ENCODE measurements around the gene IPO8. TPM values are rescaled to one million over a fixed set of nuclear protein-coding genes. Genes with fewer than 3 reads are reported as not detected.
"Not testable (repeated sequence)": the region's sequence is repeated elsewhere in the genome, so short reads cannot be mapped to it uniquely, and the experiment has no call there.

Gene IPO8
- total and polyA plus RNA-seq, 12 donors, result 7.3 to 30.7 (median 23.8) TPM

DNA sequence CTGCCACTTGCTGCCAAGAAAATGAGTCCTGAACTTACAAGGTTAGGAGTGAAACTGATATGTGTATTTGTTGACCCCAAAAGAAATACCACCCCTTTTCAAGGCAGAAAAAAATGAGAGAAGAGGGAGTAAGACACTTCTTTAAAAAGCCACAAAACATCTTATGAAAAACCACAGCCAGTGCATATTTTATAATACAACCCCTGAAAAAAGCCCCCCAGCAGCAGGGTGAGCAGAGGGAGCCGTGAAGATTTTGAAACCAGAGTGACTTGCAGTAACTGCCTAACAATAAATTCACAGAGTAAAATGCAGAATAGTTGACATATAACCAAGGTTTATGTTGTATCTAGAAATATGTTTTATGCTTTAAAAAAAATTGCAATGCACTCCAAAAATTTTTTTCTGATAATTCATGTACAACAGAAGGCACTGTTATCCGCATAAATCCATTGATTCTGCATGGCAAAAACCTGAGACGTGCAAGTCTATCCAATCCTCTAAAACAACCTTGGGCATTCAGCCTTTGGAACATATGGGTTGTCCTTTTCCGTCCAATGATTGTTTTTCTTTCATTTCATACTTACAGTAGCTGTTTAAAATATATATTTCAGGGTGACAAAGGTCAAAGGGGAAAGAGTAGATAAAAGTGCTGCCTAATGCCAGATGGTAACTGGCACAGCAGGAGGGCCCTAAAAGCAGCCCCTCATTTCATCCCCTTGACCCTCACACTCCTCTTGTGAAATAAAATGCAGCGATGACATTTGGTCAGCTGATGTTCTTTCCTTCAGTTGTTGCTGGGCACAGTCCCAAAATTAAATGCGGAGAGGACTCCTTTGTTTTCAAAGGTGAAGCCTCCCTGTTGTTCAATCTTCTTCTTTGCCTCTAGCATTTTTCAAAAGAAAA, 65.3 kb downstream of the IPO8 start:
- ATAC-seq (peak in 7 of 8 donors; percentile 14 to 79 (median 50)), DNase-seq (peak in 1 of 2 donors; percentile 10)
- H3K4me3 ChIP-seq, result no peak overlapping the region
- no peaks in the 10 kb centered on the region for H3K27me3 ChIP-seq
- no peak overlapping the region for H3K27ac ChIP-seq
- WGBS, 2 donors, result 69 to 80% methylated on average over 6 of the region's 6 CpGs
- no peak for TF ChIP-seq CTCF (IDR thresholded peaks at IDR 0.05)
- intact Hi-C loops (cut with DNase I), result no loop called here
- H3K9me3 ChIP-seq, result no peaks in the 10 kb centered on the region
- peaks cover 0 to 79% (median 35%) of the 10 kb centered on the region in 9 donors for H3K36me3 ChIP-seq
- peaks cover 0 to 10% (median 0%) of the 10 kb centered on the region in 9 donors for H3K4me1 ChIP-seq

GRCh38 chr12:30626847-30627246, 68.8 kb downstream of the IPO8 start:
- Histone ChIP-seq H3K27me3 (no peaks in the 10 kb centered on the region), H3K9me3 (no peaks in the 10 kb centered on the region), H3K27ac (no peak overlapping the region), H3K4me1 (peaks cover 0 to 8% (median 0%) of the 10 kb centered on the region in 9 donors), H3K4me3 (no peak overlapping the region), H3K36me3 (peaks cover 0 to 46% (median 18%) of the 10 kb centered on the region in 9 donors)
- TF ChIP-seq CTCF (IDR thresholded peaks at IDR 0.05), result no peak
- no peak for DNase-seq
- no peak for ATAC-seq
- intact Hi-C loops (cut with DNase I), result no loop called here
- WGBS, 2 donors, result 97 to 99% methylated on average over 3 of the region's 3 CpGs

DNA sequence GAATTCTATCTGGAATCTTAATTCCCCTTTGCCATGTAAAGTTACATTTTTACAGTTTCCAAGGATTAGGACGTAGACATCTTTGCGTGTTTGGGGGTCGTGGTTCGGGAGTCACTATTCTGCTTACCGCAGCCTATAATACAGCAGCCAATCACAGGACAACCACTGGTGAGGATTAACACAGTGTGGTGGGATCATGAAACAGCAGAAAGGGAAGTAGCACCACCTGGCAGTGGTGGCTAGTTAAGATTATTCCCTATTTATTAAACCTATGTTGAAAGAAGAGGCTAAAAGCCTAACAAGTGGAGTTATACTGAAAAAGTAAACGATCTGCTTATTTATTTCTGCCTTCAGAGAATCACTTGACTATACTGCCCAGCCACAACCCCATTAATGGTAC, 71.7 kb downstream of the IPO8 start:
- ATAC-seq, result no peak
- DNase-seq, result no peak
- no peaks in the 10 kb centered on the region for H3K9me3 ChIP-seq

GRCh38 chr12:30622509-30622908, 73.2 kb downstream of the IPO8 start:
- ATAC-seq (no peak), DNase-seq (no peak)
- 87 to 94% methylated on average over 1 of the region's 1 CpG for WGBS, 2 donors
- intact Hi-C loops (cut with DNase I), result loop anchor here in 1 of 10 donors (5.0 kb wide), 1 partner anchor 1745 kb away; no protein-coding TSS in a partner anchor
- TF ChIP-seq CTCF (IDR thresholded peaks at IDR 0.05), result no peak
- Histone ChIP-seq H3K4me3 (no peak overlapping the region), H3K27ac (no peak overlapping the region), H3K4me1 (no peaks in the 10 kb centered on the region), H3K27me3 (no peaks in the 10 kb centered on the region), H3K36me3 (peaks cover 0 to 3% (median 0%) of the 10 kb centered on the region in 9 donors), H3K9me3 (no peaks in the 10 kb centered on the region)

More for the DNA sequence above, 71.7 kb downstream of the IPO8 start:
- TF ChIP-seq CTCF (IDR thresholded peaks at IDR 0.05), result no peak
- intact Hi-C loops (cut with DNase I), result loop anchor here in 1 of 10 donors (5.0 kb wide), 1 partner anchor 1747 kb away; no protein-coding TSS in a partner anchor
- Histone ChIP-seq H3K27me3 (no peaks in the 10 kb centered on the region), H3K4me3 (no peak overlapping the region), H3K27ac (no peak overlapping the region), H3K36me3 (peaks cover 0 to 18% (median 8%) of the 10 kb centered on the region in 9 donors), H3K4me1 (no peaks in the 10 kb centered on the region)
- WGBS, 2 donors, result 94 to 95% methylated on average over 6 of the region's 6 CpGs

DNA sequence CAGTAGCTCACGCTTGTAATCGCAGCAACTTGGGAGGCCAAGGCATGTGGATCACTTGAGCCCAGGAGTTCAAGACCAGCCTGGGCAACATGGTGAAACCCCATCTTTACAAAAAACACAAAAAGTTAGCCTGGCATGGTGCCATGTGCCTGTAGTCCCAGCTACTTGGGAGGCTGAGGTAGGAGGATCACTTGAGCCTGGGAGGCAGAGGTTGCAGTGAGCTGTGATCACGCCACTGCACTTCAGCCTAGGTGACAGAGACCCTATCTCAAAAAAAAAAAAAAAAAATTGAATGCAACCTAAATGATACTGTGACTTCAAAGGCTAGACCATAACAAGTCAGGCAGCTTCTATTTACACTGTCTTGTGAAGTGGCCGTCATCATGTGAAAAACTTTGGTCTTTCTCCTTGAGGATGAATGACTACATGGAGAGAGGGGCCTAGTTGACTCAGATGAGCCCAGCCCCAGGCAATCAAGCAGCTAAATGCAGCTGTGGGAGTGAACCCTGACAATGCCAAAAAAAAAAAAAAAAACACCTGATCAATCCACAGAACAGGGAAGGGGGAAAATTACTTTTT, 73.9 kb downstream of the IPO8 start:
- not testable (repeated sequence) for H3K4me3 ChIP-seq, H3K4me1 ChIP-seq, H3K9me3 ChIP-seq, H3K27ac ChIP-seq, DNase-seq, H3K36me3 ChIP-seq, ATAC-seq, H3K27me3 ChIP-seq
- WGBS, 2 donors, result 96 to 99% methylated on average over 4 of the region's 4 CpGs
- intact Hi-C loops (cut with DNase I), result loop anchor here in 1 of 10 donors (5.0 kb wide), 1 partner anchor 1744 kb away; no protein-coding TSS in a partner anchor

Data from heart right ventricle (tissue), 16 donors.